Measurements from ENCODE around the gene SH2D4B.

- TF ChIP-seq POLR2A (IDR thresholded peaks at IDR 0.05; ENCODE audit: low read depth) (no peak), EP300 (IDR thresholded peaks at IDR 0.05) (no peak)
Measured at GRCh38 chr10:80520661-80521470, 16.8 kb upstream of the SH2D4B start.
